Liver (tissue), 9 donors: ENCODE measurements around the gene CPNE5. TPM values are rescaled to one million over a fixed set of nuclear protein-coding genes. Genes with fewer than 3 reads are reported as not detected.

ENCODE experiments used
- DNase-seq: peaks from one replicate; pipeline ENCODE4 v3.0.0-alpha.2; 2017; ENCODE audit warnings: low spot score
- H3K27ac ChIP-seq, 2 donors: one replicate each; pipeline ENCODE4 v1.7.0; 2013; ENCODE audit warnings: inconsistent platforms in 2 of 2, low read length in 2 of 2, control low read depth in 1 of 2, low read depth in 1 of 2, mild to moderate bottlenecking in 1 of 2
- H3K27me3 ChIP-seq, 4 donors: one replicate each; pipeline versions ENCODE4 v1.6.1 to v1.7.0; 2013; ENCODE audit warnings: low read length in 3 of 4, inconsistent platforms in 1 of 4, mild to moderate bottlenecking in 1 of 4, moderate library complexity in 1 of 4; ENCODE audit not compliant: control insufficient read depth in 4 of 4, insufficient read depth in 4 of 4
- H3K36me3 ChIP-seq, 4 donors: one replicate each; pipeline versions ENCODE4 v1.6.1 to v1.7.0; 2013; ENCODE audit warnings: low read length in 3 of 4, mild to moderate bottlenecking in 3 of 4, low read depth in 1 of 4, moderate library complexity in 1 of 4; ENCODE audit not compliant: control insufficient read depth in 4 of 4, insufficient read depth in 3 of 4
- H3K4me1 ChIP-seq, 4 donors: one replicate each; pipeline versions ENCODE4 v1.6.1 to v1.7.0; 2013; ENCODE audit warnings: low read length in 3 of 4, mild to moderate bottlenecking in 3 of 4, moderate library complexity in 1 of 4; ENCODE audit not compliant: control insufficient read depth in 4 of 4, insufficient read depth in 4 of 4
- H3K4me3 ChIP-seq, 3 donors: one replicate each; pipeline versions ENCODE4 v1.6.1 to v1.7.0; 2013; ENCODE audit warnings: low read length in 3 of 3, control low read depth in 1 of 3, low read depth in 1 of 3, mild to moderate bottlenecking in 1 of 3
- H3K9ac ChIP-seq, 2 donors: one replicate each; pipeline ENCODE4 v1.7.0; 2013; ENCODE audit warnings: low read length in 2 of 2, mild to moderate bottlenecking in 2 of 2, moderate library complexity in 2 of 2, control low read depth in 1 of 2, low read depth in 1 of 2
- H3K9me3 ChIP-seq, 4 donors: one replicate each; pipeline versions ENCODE4 v1.6.1 to v1.7.0; 2013; ENCODE audit warnings: low read length in 3 of 4; ENCODE audit not compliant: control insufficient read depth in 4 of 4
- ATF3 ChIP-seq: IDR thresholded peaks from 2 replicates; pipeline ENCODE4 v1.6.1; 2016; ENCODE audit warnings: antibody characterized with exemption
- CTCF ChIP-seq: fragments of 150-350 bp; IDR thresholded peaks from 2 replicates; pipeline ENCODE4 v1.5.1; 2017; ENCODE audit warnings: improper control_type of control experiment, low read depth, low read length; ENCODE audit not compliant: missing input control
- EGR1 ChIP-seq, 2 donors: IDR thresholded peaks; 2 replicates each; pipeline ENCODE4 v1.6.1; 2016 to 2018; ENCODE audit warnings: antibody characterized with exemption in 2 of 2, low read depth in 2 of 2
- FOXA1 ChIP-seq: IDR thresholded peaks from 2 replicates; pipeline ENCODE4 v1.6.1; 2016; ENCODE audit warnings: antibody characterized with exemption
- FOXA2 ChIP-seq: IDR thresholded peaks from 2 replicates; pipeline ENCODE4 v1.6.1; 2016; ENCODE audit warnings: antibody characterized with exemption
- GABPA ChIP-seq, 2 donors: IDR thresholded peaks in 1 of 2; conservative IDR thresholded peaks in 1 of 2; 2 replicates each; pipeline ENCODE4 v1.6.1; 2016; ENCODE audit warnings: antibody characterized with exemption in 2 of 2, mild to moderate bottlenecking in 1 of 2, moderate library complexity in 1 of 2
- HNF4A ChIP-seq, 2 donors: conservative IDR thresholded peaks; 2 replicates each; pipeline ENCODE4 v1.6.1; 2016; ENCODE audit warnings: antibody characterized with exemption in 2 of 2, mild to moderate bottlenecking in 2 of 2
- HNF4G ChIP-seq: IDR thresholded peaks from 2 replicates; pipeline ENCODE4 v1.6.1; 2016; ENCODE audit warnings: antibody characterized with exemption
- JUND ChIP-seq, 2 donors: IDR thresholded peaks; 2 replicates each; pipeline ENCODE4 v1.6.1; 2016; ENCODE audit warnings: antibody characterized with exemption in 2 of 2
- MAX ChIP-seq: IDR thresholded peaks from 2 replicates; pipeline ENCODE4 v1.6.1; 2016; ENCODE audit warnings: antibody characterized with exemption
- NR2F2 ChIP-seq: IDR thresholded peaks from 2 replicates; pipeline ENCODE4 v1.6.1; 2016; ENCODE audit warnings: antibody characterized with exemption
- REST ChIP-seq: IDR thresholded peaks from 2 replicates; pipeline ENCODE4 v1.6.1; 2016; ENCODE audit warnings: antibody characterized with exemption, mild to moderate bottlenecking
- RXRA ChIP-seq, 2 donors: IDR thresholded peaks; 2 replicates each; pipeline ENCODE4 v1.6.1; 2017 to 2018; ENCODE audit warnings: antibody characterized with exemption in 2 of 2, mild to moderate bottlenecking in 1 of 2
- SP1 ChIP-seq: IDR thresholded peaks from 2 replicates; pipeline ENCODE4 v1.6.1; 2018; ENCODE audit warnings: antibody characterized with exemption, mild to moderate bottlenecking
- TAF1 ChIP-seq: conservative IDR thresholded peaks from 2 replicates; pipeline ENCODE4 v1.6.1; 2016; ENCODE audit warnings: antibody characterized with exemption, mild to moderate bottlenecking
- YY1 ChIP-seq: IDR thresholded peaks from 2 replicates; pipeline ENCODE4 v1.6.1; 2016; ENCODE audit warnings: antibody characterized with exemption, mild to moderate bottlenecking
- ZBTB33 ChIP-seq: IDR thresholded peaks from 2 replicates; pipeline ENCODE4 v1.6.1; 2016; ENCODE audit warnings: antibody characterized with exemption
- WGBS: extraction: QIAGEN DNeasy Blood & Tissue Kit; methylation state at CpG from one replicate; pipeline ENCODE4 v1.1.7; 2013; 5-methylcytosine and 5-hydroxymethylcytosine counted together
- polyA plus RNA-seq, 2 donors: library from polyadenylated mRNA; stranded (reverse) in 1 of 2; unstranded in 1 of 2; fragments of 200-250 nt in 1 of 2; fragments of >200 nt in 1 of 2; fragmentation: Nextera tagmentation in 1 of 2; extraction: Ambion mirVana in 1 of 2; gene quantifications; one replicate each; pipeline versions ENCODE4 v1.2.1 to v1.2.3, GENCODE V29; 2013 to 2015
- total RNA-seq, 2 donors: library from RNA; depleted of rRNA; stranded (reverse); fragments of >200 nt; gene quantifications; one replicate each; pipeline ENCODE4 v1.2.3, GENCODE V29; 2014
- donor health status: healthy.
- donor health status: healthy.
- donor health status: healthy.
- donor health status: healthy.
- donor health status: healthy.

CPNE5 gene
- total and polyA plus RNA-seq, 4 donors, result 0.24 to 1.1 (median 0.44) TPM

- TF ChIP-seq EGR1 (IDR thresholded peaks at IDR 0.05; ENCODE audit: low read depth in 2 of 2) (no peak), HNF4A (conservative IDR thresholded peaks at IDR 0.05) (no peak), SP1 (no peak), HNF4G (no peak), TAF1 (no peak), RXRA (IDR thresholded peaks at IDR 0.05) (no peak), YY1 (no peak), CTCF (no peak), MAX (no peak), JUND (IDR thresholded peaks at IDR 0.05) (no peak), NR2F2 (no peak), FOXA1 (no peak), GABPA (IDR thresholded peaks at IDR 0.05 in 1 of 2, conservative IDR thresholded peaks at IDR 0.05 in 1 of 2) (no peak), ATF3 (no peak), ZBTB33 (no peak), FOXA2 (no peak)
- no peak overlapping the region for H3K27ac ChIP-seq
- 93% methylated on average over 9 of the region's 9 CpGs for WGBS
- H3K4me3 ChIP-seq, result no peak overlapping the region
- no peaks in the 10 kb centered on the region for H3K36me3 ChIP-seq
- no peak overlapping the region for H3K9ac ChIP-seq
- no peaks in the 10 kb centered on the region for H3K4me1 ChIP-seq
- no peaks in the 10 kb centered on the region for H3K27me3 ChIP-seq
- no peak for DNase-seq
- H3K9me3 ChIP-seq, result peaks cover 0 to 2% (median under 1%) of the 10 kb centered on the region in 4 donors
Measured at GRCh38 chr6:36754582-36755434, 84.4 kb downstream of the CPNE5 start.

- H3K36me3 ChIP-seq, result no peaks in the 10 kb centered on the region
- H3K27ac ChIP-seq, result no peak overlapping the region
- H3K4me3 ChIP-seq, result no peak overlapping the region
- no peak for TF ChIP-seq CTCF
- no peak for TF ChIP-seq REST
- TF ChIP-seq FOXA1, result no peak
- H3K27me3 ChIP-seq, result no peaks in the 10 kb centered on the region
- WGBS, result 91% methylated on average over 7 of the region's 7 CpGs
- DNase-seq, result no peak
- no peak overlapping the region for H3K9ac ChIP-seq
- H3K4me1 ChIP-seq, result no peaks in the 10 kb centered on the region
- H3K9me3 ChIP-seq, result peaks cover 0 to 3% (median 1%) of the 10 kb centered on the region in 4 donors
Measured at GRCh38 chr6:36753671-36754405, 85.4 kb downstream of the CPNE5 start.
